ENCODE measurements around the gene CPLX1.
"Not testable (repeated sequence)": the region's sequence is repeated elsewhere in the genome, so short reads cannot be mapped to it uniquely, and the experiment has no call there.

Gene CPLX1

DNA sequence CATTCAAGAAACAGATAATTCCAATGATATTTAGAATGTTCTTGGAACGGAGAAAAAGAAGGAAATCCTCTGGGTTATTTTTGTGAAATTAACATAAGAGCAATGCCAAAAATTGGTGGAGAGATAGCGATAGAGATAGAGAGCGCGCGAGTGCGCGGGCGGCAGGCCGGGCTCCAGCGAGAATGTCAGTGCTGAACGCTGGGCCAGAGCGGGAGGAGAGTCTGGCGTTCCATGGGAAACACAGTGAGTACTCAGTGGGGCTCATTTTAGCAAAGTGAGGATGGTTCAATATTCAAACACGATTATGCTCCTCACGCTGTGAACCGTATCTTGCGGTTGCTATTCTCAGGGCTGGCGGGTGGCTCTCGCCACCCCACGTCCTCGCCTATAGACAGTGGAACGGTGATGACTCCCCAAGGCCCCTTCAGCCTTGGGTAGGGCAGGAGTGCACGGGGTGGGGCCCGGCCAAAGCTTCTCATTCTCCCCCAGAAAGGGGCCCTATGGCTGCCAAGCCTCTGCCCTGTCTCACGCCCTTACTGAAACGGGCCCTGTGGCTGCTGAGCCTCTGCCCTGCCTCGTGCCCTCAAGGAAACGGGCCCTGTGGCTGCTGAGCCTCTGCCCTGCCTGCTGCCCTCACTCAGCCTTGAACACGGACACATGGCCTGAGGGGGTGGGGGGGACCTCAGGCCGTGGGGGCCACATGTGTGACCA, 16.9 kb downstream of the CPLX1 start:
- no peak overlapping the region for H3K4me3 ChIP-seq (ENCODE audit: low read depth, low read length)
- TF ChIP-seq, protein P1, sequence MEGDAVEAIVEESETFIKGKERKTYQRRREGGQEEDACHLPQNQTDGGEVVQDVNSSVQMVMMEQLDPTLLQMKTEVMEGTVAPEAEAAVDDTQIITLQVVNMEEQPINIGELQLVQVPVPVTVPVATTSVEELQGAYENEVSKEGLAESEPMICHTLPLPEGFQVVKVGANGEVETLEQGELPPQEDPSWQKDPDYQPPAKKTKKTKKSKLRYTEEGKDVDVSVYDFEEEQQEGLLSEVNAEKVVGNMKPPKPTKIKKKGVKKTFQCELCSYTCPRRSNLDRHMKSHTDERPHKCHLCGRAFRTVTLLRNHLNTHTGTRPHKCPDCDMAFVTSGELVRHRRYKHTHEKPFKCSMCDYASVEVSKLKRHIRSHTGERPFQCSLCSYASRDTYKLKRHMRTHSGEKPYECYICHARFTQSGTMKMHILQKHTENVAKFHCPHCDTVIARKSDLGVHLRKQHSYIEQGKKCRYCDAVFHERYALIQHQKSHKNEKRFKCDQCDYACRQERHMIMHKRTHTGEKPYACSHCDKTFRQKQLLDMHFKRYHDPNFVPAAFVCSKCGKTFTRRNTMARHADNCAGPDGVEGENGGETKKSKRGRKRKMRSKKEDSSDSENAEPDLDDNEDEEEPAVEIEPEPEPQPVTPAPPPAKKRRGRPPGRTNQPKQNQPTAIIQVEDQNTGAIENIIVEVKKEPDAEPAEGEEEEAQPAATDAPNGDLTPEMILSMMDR (IDR thresholded peaks at IDR 0.05; ENCODE audit: borderline replicate concordance, insufficient read depth, low read depth, low read length), result no peak

DNA sequence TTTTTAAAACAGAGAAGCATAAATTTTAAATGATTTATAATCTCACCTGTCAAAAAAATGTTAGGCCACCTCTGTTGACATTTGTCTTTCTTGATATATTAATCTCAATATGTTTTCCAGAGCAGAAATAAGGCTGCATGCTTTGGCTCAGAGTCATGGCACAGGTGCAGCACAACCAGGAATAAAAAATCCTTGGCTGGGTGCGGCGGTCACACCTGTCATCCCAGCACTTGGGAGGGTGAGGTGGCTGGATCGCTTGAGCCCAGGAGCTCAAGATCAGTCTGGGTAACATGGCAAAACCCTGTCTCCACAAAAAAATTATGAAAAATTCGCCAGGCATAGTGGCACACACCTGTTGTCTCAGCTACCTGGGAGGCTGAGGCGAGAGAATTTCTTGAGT, 18.1 kb downstream of the CPLX1 start:
- TF ChIP-seq, protein P1 (IDR thresholded peaks at IDR 0.05; ENCODE audit: borderline replicate concordance, insufficient read depth, low read depth, low read length), result no peak
- no peak overlapping the region for H3K4me3 ChIP-seq (ENCODE audit: low read depth, low read length)

DNA sequence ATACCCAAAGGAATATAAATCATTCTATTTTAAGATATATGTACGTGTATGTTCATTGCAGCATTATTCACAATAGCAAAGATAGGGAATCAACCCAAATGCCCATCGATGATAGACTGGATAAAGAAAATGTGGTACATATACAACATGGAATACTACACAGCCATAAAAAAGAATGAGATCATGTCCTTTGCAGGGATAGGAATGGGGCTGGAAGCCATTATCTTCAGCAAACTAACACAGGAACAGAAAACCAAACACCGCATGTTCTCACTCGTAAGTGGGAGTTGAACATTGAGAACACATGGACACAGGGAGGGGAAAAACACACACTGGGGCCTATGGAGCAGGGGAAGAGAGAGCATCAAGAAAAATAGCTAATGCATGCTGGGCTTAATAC, 18.9 kb downstream of the CPLX1 start:
- H3K4me3 ChIP-seq (ENCODE audit: low read depth, low read length), result not testable (repeated sequence)

DNA sequence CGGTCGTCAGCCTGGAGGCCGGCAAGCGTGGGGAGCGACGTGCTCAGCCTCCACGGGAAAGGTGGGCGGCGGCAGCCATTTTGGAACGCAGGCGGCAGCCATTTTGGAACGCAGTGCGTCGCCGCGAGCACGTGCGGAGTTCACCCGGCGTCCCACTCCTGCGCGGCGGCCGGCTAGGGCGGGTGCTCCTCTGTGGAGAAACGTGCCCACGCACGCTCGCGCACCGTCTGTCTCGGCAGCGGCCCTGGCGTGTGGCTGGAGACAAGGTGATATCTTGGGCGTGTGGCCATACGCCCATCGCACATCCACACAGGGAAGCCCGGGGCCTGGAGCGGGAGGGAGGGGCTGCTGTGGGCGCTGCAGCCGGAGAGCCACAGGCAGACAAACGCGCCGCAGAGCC, 21.1 kb downstream of the CPLX1 start:
- H3K4me3 ChIP-seq (ENCODE audit: low read depth, low read length), result no peak overlapping the region
- TF ChIP-seq, protein P1 (IDR thresholded peaks at IDR 0.05; ENCODE audit: borderline replicate concordance, insufficient read depth, low read depth, low read length), result no peak

DNA sequence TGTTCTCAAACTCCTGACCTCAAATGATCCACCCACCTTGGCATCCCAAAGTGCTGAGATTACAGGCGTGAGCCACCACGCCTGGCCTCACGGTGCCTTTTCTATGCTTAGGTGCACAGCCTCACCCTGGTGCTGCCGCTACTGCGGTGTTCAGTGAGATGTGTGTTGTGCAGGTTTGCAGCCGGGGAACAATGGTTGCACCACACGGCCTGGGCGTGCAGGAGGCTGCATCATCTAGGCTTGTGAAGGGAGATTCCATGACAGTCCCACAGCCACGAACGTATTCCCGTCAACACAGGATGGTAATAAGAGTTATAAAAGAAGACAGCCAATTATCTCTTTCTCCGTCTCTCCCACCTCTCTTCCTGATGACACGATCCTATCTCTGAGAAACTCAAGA, 22.0 kb downstream of the CPLX1 start:
- H3K4me3 ChIP-seq (ENCODE audit: low read depth, low read length), result no peak overlapping the region
- TF ChIP-seq, protein P1 (IDR thresholded peaks at IDR 0.05; ENCODE audit: borderline replicate concordance, insufficient read depth, low read depth, low read length), result no peak

DNA sequence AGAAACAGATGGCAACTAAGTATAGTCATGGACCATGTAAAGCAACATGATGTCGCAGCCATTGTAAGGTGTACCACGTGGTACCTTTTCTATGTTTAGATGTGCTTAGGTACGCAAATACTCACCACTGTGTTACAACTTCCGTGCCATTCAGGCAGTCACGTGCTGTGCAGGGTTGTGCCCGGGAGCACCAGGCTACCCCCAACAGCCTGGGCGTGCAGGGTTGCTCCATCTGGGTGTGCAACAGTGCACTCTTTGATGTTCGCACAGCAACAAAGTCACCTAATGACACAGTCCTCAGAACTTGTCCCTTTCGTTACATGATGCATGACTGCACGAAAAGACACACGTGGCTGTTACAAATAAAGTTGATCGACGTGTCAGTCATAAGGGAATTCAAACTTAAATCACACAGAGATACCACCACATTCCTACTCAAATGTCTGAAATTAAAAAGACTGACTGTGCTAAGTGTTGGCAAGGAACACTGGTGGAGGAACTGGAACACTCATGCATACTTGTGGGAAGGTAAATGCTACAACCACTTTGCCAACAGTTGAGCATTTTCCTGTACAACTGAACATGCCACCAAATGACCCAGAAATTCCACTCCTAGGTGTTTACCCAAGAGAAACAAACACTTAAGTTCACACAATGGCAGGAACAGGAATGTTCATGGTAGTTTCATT, 24.3 kb downstream of the CPLX1 start:
- TF ChIP-seq, protein P1 (IDR thresholded peaks at IDR 0.05; ENCODE audit: borderline replicate concordance, insufficient read depth, low read depth, low read length), result no peak
- no peak overlapping the region for H3K4me3 ChIP-seq (ENCODE audit: low read depth, low read length)

DNA sequence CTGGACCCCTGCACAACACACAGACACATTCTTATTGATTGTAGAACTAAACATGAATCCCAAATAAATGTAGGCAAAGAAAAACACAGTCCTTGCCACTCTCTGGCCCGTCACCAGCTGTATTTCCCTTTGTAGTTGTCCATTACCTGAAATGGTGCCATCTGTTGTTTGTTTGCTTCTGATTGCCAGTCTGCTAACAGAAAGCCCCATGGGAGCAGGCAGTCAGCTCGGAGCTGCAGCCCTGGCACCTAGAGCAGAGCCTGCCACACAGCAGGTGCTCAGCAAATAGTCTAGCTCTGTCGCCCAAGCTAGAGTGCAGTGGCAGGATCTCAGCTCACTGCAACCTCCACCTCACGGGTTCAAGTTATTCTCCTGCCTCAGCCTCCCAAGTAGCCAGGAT, 28.9 kb downstream of the CPLX1 start:
- TF ChIP-seq, protein P1 (IDR thresholded peaks at IDR 0.05; ENCODE audit: borderline replicate concordance, insufficient read depth, low read depth, low read length), result no peak
- no peak overlapping the region for H3K4me3 ChIP-seq (ENCODE audit: low read depth, low read length)
